ENCODE results near the gene RASGRF1.

Gene RASGRF1

GRCh38 chr15:78985859-78986475, 104.6 kb downstream of the RASGRF1 start:
- no peak overlapping the region for H3K27ac ChIP-seq
- TF ChIP-seq, protein P1, sequence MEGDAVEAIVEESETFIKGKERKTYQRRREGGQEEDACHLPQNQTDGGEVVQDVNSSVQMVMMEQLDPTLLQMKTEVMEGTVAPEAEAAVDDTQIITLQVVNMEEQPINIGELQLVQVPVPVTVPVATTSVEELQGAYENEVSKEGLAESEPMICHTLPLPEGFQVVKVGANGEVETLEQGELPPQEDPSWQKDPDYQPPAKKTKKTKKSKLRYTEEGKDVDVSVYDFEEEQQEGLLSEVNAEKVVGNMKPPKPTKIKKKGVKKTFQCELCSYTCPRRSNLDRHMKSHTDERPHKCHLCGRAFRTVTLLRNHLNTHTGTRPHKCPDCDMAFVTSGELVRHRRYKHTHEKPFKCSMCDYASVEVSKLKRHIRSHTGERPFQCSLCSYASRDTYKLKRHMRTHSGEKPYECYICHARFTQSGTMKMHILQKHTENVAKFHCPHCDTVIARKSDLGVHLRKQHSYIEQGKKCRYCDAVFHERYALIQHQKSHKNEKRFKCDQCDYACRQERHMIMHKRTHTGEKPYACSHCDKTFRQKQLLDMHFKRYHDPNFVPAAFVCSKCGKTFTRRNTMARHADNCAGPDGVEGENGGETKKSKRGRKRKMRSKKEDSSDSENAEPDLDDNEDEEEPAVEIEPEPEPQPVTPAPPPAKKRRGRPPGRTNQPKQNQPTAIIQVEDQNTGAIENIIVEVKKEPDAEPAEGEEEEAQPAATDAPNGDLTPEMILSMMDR (conservative IDR thresholded peaks at IDR 0.05): no peak

- TF ChIP-seq, protein P1 (conservative IDR thresholded peaks at IDR 0.05): no peak
- no peak overlapping the region for H3K27ac ChIP-seq
These were observed 106.5 kb downstream of the RASGRF1 start for GRCh38 chr15:78984041-78984440.

GRCh38 chr15:78983146-78983918, 107.2 kb downstream of the RASGRF1 start:
- H3K27ac ChIP-seq: no peak overlapping the region
- TF ChIP-seq, protein P1 (conservative IDR thresholded peaks at IDR 0.05): no peak

DNA sequence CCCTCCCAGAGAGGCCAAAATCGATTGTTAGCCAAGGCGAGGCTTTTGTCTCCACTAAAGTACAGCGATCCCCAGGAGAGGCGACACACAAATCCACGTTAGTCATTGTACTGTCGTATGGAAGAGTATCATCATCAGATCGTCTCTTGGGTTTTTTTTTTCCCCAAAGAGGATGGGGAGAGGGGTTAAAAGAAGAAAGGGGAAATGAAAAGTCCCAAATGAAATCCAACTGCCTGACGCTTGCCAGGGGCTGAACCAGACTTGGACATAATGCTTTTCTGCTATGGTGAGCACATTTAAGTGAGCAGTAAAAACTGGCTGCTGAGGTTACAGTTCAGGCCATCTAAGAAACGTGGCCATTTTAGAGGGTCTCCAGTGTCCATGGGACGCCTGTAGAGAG, 107.8 kb downstream of the RASGRF1 start:
- no peak overlapping the region for H3K27ac ChIP-seq
- TF ChIP-seq, protein P1 (conservative IDR thresholded peaks at IDR 0.05): no peak

DNA sequence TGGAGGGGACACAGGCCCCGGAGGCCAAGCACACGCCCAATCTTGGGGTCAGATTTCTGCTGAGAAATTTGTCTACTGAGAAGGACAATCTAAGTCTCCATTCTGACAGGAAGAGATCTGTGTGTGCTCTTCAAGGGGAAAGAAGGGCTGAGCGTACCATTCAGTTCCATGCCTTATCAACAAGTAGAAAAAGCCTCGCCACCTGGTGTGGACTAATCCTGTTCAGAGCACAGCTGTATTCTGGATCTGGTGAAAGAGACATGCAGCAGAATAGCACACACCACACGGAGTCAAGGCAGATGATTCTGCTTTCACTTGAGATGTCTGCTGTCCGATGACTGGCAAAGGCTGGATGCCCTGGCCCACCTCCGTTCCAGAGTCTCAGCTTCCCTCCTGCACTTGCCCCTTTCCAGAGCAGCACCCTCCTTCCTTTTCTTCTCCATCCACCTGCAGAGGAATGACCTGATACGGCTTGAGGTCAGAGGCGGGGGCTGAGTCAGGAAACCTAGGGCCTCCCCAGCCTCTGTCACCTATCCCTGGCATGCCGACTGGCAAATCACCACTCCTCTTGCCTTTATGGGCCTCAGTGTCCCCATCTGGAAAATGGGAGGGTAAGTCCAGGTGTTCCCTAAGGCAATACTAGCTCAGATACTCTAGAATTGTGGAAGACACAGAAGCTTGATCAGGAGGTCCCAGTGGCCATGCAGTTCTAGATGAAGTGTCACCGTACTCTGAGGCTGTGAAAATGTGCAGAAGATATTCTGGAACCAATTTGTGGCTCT, 108.9 kb downstream of the RASGRF1 start:
- H3K27ac ChIP-seq: no peak overlapping the region
- TF ChIP-seq, protein P1 (conservative IDR thresholded peaks at IDR 0.05): no peak

DNA sequence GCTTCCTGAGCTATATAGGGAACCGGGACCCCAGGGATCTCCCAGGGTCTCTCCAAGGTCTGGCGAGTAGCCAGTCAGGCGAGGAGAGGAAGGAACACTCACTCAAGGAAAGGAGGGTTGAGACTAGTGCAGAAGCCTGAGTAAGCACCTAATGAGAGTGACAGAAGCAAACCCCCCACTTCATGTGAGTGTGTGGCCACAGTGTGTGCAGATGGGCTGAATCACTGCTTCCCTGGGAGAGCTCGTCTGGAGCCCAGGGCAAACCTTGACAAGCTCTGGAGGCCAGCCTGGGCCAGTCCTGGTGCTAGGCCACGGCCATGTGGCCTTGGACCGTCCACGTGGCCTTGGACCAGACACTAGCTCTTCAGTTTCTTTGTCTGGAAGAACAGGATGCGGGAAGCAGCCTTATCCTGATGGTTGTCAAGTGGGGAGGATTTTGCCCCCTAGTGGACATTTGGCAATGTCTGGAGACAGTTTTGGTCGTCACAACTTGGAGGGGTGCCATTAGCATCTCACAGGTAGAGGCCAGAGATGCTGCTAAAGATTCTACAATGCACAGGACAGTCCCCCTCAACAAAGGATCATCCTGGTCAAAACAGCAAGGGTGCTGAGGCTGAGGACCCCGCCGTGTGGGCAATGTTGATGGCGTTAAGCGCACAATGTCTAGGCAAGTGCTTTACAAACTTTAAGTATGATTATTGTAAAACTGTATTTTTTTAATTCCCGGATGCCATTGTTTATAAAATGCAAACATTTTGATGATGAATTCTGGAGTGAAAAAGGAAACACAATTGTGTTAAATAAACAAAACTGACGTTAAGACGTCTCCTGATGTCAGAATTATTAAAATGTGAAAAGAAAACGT, 110.9 kb downstream of the RASGRF1 start:
- TF ChIP-seq, protein P1 (conservative IDR thresholded peaks at IDR 0.05): peak; percentile 96
- peak overlapping the region; percentile 63; the same call in 1 of the 2 replicates for H3K27ac ChIP-seq
